HK-2 (cell line): ENCODE measurements around the gene AGAP3.

Source experiments
- DNase-seq: peaks from one replicate; pipeline ENCODE4 v3.0.0-alpha.2; 2018; ENCODE audit not compliant: unreplicated experiment

The AGAP3 gene

GRCh38 chr7:151074817-151075661 lies 11.2 kb upstream of the AGAP3 start:
- DNase-seq = no peak

- DNase-seq = no peak
Observed at GRCh38 chr7:151075662-151075971, 10.7 kb upstream of the AGAP3 start.

GRCh38 chr7:151075978-151076426 lies 10.3 kb upstream of the AGAP3 start:
- no peak for DNase-seq

- peak; percentile 63 for DNase-seq
Observed at GRCh38 chr7:151076863-151077704, 9.2 kb upstream of the AGAP3 start.

GRCh38 chr7:151077705-151078232 lies 8.5 kb upstream of the AGAP3 start:
- no peak for DNase-seq

- DNase-seq = no peak
Observed at GRCh38 chr7:151078233-151079040, 7.8 kb upstream of the AGAP3 start.

GRCh38 chr7:151079199-151079910 lies 6.9 kb upstream of the AGAP3 start:
- no peak for DNase-seq

GRCh38 chr7:151080067-151080521 lies 6.2 kb upstream of the AGAP3 start:
- DNase-seq = peak; percentile 54

- peak; percentile 92 for DNase-seq
Observed at GRCh38 chr7:151080522-151081169, 5.6 kb upstream of the AGAP3 start, which contains the start of gene FASTK. TSS of gene FASTK (minus strand) at chr7:151080809. CDS start at chr7:151080766, 43 bp downstream.

- peak; percentile 56 for DNase-seq
Observed at GRCh38 chr7:151081170-151082101, 4.8 kb upstream of the AGAP3 start.

GRCh38 chr7:151082141-151083070 lies 3.9 kb upstream of the AGAP3 start:
- DNase-seq = no peak

GRCh38 chr7:151083071-151083823 lies 3.0 kb upstream of the AGAP3 start, which contains the start of gene TMUB1:
TSS of gene TMUB1 (minus strand) at chr7:151083493. CDS start at chr7:151082563, 930 bp downstream.
- peak; percentile 75 for DNase-seq

GRCh38 chr7:151083824-151084160 lies 2.5 kb upstream of the AGAP3 start:
- DNase-seq = no peak

- no peak for DNase-seq
Observed at GRCh38 chr7:151085329-151085690, 965 bp upstream of the AGAP3 start.

GRCh38 chr7:151086802-151087244 lies 548 bp downstream of the AGAP3 start:
- peak; percentile 48 for DNase-seq

- DNase-seq = peak; percentile 74
Observed at GRCh38 chr7:151087245-151088018, 1.2 kb downstream of the AGAP3 start.
